K562 (cell line): Measurements from ENCODE around the gene ALDH3B2. TPM values are rescaled to one million over a fixed set of nuclear protein-coding genes. Genes with fewer than 3 reads are reported as not detected.

ENCODE experiments used
- CBX2 ChIP-seq: fragments of 200-600 bp; sonication (generic); IDR thresholded peaks from one replicate; pipeline ENCODE4 v1.6.1; 2012; ENCODE audit warnings: mild to moderate bottlenecking, low read length, inconsistent platforms; ENCODE audit not compliant: insufficient read depth, poor library complexity, severe bottlenecking
- E4F1 ChIP-seq: fragments of 250-450 bp; sonication (Bioruptor Pico); IDR thresholded peaks from 2 replicates; pipeline ENCODE4 v1.5.0; 2021; ENCODE audit warnings: mild to moderate bottlenecking, borderline replicate concordance
- EP300 ChIP-seq: IDR thresholded peaks from 2 replicates; pipeline ENCODE4 v1.6.1; 2012; ENCODE audit warnings: low read length, improper control_type of control experiment
- FOXA1 ChIP-seq: fragments of 450-650 bp; IDR thresholded peaks from 2 replicates; pipeline ENCODE4 v1.6.1; 2016; ENCODE audit warnings: mild to moderate bottlenecking, borderline replicate concordance
- HCFC1 ChIP-seq: IDR thresholded peaks from 2 replicates; pipeline ENCODE4 v1.6.1; 2012; ENCODE audit warnings: low read depth, low read length, improper control_type of control experiment
- HEY1 ChIP-seq: fragments of 250-450 bp; sonication (Bioruptor Pico); IDR thresholded peaks from 2 replicates; pipeline ENCODE4 v1.5.0; 2020; ENCODE audit warnings: mild to moderate bottlenecking, moderate library complexity, borderline replicate concordance
- HNRNPK ChIP-seq: fragments of 200-400 bp; formaldehyde crosslinking; IDR thresholded peaks from one replicate; pipeline ENCODE4 v1.6.1; 2018; ENCODE audit warnings: mild to moderate bottlenecking, low read depth, low read length; ENCODE audit not compliant: poor library complexity, severe bottlenecking
- KDM4B ChIP-seq, 2 experiments: fragments of 450-650 bp in 1 of 2; sonication (generic) in 1 of 2; IDR thresholded peaks; 2 replicates each; pipeline ENCODE4 v1.6.1; 2016 to 2017; ENCODE audit warnings: borderline replicate concordance in 2 of 2, antibody characterized with exemption in 1 of 2, low read depth in 1 of 2, mild to moderate bottlenecking in 1 of 2
- KLF1 ChIP-seq: fragments of 450-650 bp; IDR thresholded peaks from 2 replicates; pipeline ENCODE4 v1.6.1; 2016; ENCODE audit warnings: missing genetic modification characterization, missing compliant biosample characterization
- NCOR1 ChIP-seq: fragments of 450-650 bp; IDR thresholded peaks from 2 replicates; pipeline ENCODE4 v1.6.1; 2016; ENCODE audit warnings: mild to moderate bottlenecking, moderate library complexity
- PHF21A ChIP-seq: fragments of 450-650 bp; IDR thresholded peaks from 2 replicates; pipeline ENCODE4 v1.6.1; 2017; ENCODE audit warnings: low read depth, borderline replicate concordance
- PHF8 ChIP-seq: fragments of 200-600 bp; sonication (generic); IDR thresholded peaks from 2 replicates; pipeline ENCODE4 v1.6.1; 2012; ENCODE audit warnings: mixed run types, mild to moderate bottlenecking, inconsistent platforms, low read length, moderate library complexity, borderline replicate concordance
- SIN3B ChIP-seq: fragments of 450-650 bp; IDR thresholded peaks from 2 replicates; pipeline ENCODE4 v1.6.1; 2017; ENCODE audit warnings: low read depth, mild to moderate bottlenecking, moderate library complexity
- THRA ChIP-seq: fragments of 450-650 bp; IDR thresholded peaks from 2 replicates; pipeline ENCODE4 v1.6.1; 2017; ENCODE audit warnings: mild to moderate bottlenecking, moderate library complexity
- WHSC1 ChIP-seq: IDR thresholded peaks from one replicate; pipeline ENCODE4 v1.6.1; 2012; ENCODE audit warnings: low read length, control low read depth, inconsistent platforms
- ZNF274 ChIP-seq: IDR thresholded peaks from 2 replicates; pipeline ENCODE4 v1.6.1; 2011; ENCODE audit warnings: low read depth, mild to moderate bottlenecking, low read length, moderate library complexity, borderline replicate concordance
- ZNF431 ChIP-seq: sonication (generic); formaldehyde crosslinking; IDR thresholded peaks from 2 replicates; pipeline ENCODE4 v1.8.0; 2022; ENCODE audit warnings: mild to moderate bottlenecking, missing genetic modification reagents
- ZNF79 ChIP-seq: fragments of 250-450 bp; sonication (Bioruptor Pico); IDR thresholded peaks from 2 replicates; pipeline ENCODE4 v1.4.0; 2020; ENCODE audit warnings: low read depth, mild to moderate bottlenecking, moderate library complexity
- polyA plus RNA-seq, 8 experiments: library from polyadenylated mRNA; depleted of rRNA in 4 of 8; stranded (reverse) in 5 of 8; unstranded in 3 of 8; fragments of >200 nt; fragmentation: Nextera tagmentation in 2 of 8; fragmentation: Illumina TruSeq in 1 of 8; extraction: Ambion mirVana in 2 of 8; extraction: Trizol in 1 of 8; gene quantifications; 2 replicates each; pipeline versions ENCODE4 v1.2.1 to v1.2.3, GENCODE V29; 2011 to 2014; ENCODE audit warnings: inconsistent platforms in 1 of 8, missing spikeins in 1 of 8
- total RNA-seq, 7 experiments: library from RNA; depleted of rRNA in 6 of 7; stranded (reverse); fragments of >200 nt in 6 of 7; fragmentation: Illumina TruSeq in 2 of 7; extraction: Trizol in 2 of 7; gene quantifications; 2 replicates each; pipeline versions ENCODE4 v1.2.1 to v1.2.3, GENCODE V29; 2011 to 2021; ENCODE audit warnings: low replicate concordance in 1 of 7
- TF ChIP-seq, protein P1 (sequence below): fragments of 250-450 bp; sonication (Bioruptor Pico); IDR thresholded peaks from 2 replicates; pipeline ENCODE4 v1.4.0; 2020; ENCODE audit warnings: mild to moderate bottlenecking, moderate library complexity, borderline replicate concordance

Gene ALDH3B2
- total and polyA plus RNA-seq, 9 of the 15 experiments (the other 6 are each of a cell fraction or from before 2014, with no cell fraction given) = not detected

DNA sequence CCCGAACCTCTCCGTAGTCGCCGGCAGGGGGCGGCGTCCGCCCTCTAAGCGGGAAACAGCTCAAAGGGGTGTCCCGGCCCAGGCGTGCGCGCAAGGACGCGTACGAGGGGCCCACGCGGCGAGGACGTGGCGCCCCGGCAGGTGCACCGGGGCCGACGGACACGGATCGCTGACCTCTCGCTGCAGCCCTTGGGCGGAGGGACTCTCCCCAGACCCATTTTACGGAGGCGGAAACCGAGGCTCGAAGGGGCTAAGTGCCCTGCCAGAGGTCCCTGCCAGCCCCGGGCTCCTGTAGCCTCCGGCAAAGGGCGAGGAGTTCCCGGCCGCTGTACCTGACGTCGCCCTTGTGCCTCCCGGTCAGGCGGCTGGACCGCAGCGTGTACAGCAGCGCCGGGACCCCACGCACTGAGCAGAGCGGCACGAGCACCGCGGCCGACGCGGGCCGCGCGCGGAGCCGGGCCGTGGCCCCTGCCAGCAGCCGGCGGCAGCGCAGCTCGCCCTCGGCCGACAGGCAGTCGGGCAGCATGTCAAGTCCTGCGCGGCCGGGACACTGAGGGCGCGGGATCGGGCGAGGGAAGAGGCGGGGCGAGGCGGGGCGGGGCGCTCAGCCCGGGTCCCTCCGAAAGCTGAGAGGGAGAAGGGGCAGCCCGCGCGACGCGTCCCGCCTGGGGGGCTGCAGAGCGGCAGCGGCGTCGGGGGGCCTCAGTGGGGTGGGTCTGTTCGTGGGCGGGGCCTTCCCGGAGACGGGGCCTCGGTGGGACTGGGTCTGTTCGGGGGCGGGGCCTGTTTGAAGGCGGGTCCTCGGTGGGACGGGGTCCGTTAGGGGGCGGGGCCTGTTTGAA lies 44.8 kb downstream of the ALDH3B2 start, which contains the start of gene NUDT8 (continued):
- TF ChIP-seq HCFC1 (0 out of 2 replicates have a peak, but pooled peaks have one; percentile 11), ZNF274 (no peak), HNRNPK (no peak), EP300 (no peak), KDM4B (IDR thresholded peaks at IDR 0.05; ENCODE audit: borderline replicate concordance in 2 of 2, low read depth in 1 of 2) (no peak), PHF21A (peak; percentile 85; the same call in 1 of the 2 replicates), THRA (no peak), PHF8 (peak; percentile 70; the same call in 1 of the 2 replicates), HEY1 (CRISPR knock-in tag) (no peak), WHSC1 (no peak), KLF1 (tag) (0 out of 2 replicates have a peak, but pooled peaks have one; percentile 43), CBX2 (no peak), ZNF79 (CRISPR knock-in tag) (no peak), FOXA1 (no peak), SIN3B (peak; percentile 48; the same call in 1 of the 2 replicates), E4F1 (CRISPR knock-in tag) (no peak), ZNF431 (CRISPR knock-in tag) (peak; percentile 92), NCOR1 (no peak)
- TF ChIP-seq, protein P1, sequence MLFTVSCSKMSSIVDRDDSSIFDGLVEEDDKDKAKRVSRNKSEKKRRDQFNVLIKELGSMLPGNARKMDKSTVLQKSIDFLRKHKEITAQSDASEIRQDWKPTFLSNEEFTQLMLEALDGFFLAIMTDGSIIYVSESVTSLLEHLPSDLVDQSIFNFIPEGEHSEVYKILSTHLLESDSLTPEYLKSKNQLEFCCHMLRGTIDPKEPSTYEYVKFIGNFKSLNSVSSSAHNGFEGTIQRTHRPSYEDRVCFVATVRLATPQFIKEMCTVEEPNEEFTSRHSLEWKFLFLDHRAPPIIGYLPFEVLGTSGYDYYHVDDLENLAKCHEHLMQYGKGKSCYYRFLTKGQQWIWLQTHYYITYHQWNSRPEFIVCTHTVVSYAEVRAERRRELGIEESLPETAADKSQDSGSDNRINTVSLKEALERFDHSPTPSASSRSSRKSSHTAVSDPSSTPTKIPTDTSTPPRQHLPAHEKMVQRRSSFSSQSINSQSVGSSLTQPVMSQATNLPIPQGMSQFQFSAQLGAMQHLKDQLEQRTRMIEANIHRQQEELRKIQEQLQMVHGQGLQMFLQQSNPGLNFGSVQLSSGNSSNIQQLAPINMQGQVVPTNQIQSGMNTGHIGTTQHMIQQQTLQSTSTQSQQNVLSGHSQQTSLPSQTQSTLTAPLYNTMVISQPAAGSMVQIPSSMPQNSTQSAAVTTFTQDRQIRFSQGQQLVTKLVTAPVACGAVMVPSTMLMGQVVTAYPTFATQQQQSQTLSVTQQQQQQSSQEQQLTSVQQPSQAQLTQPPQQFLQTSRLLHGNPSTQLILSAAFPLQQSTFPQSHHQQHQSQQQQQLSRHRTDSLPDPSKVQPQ (CRISPR knock-in tag) = no peak
